Amygdala (tissue), 56 donors: ENCODE data around the gene CD1B.
A peak's percentile ranks its signal among the peaks of the same experiment; 100 is the strongest.
"Not testable (repeated sequence)": the region's sequence is repeated elsewhere in the genome, so short reads cannot be mapped to it uniquely, and the experiment has no call there.

Experiments
- DNase-seq, 56 donors: peaks; one replicate each; lab custom pipeline; 2025; lab: John Stamatoyannopoulos, UW

CD1B gene

GRCh38 chr1:158329733-158330132 is 1.6 kb downstream of the CD1B start:
- DNase-seq = no peak

- DNase-seq = no peak
These were observed 2.0 kb downstream of the CD1B start for GRCh38 chr1:158329300-158329699.

GRCh38 chr1:158328426-158328825 is 2.9 kb downstream of the CD1B start:
- no peak for DNase-seq

- no peak for DNase-seq
These were observed 3.9 kb downstream of the CD1B start for GRCh38 chr1:158327481-158327880.

GRCh38 chr1:158324395-158324794 is 6.9 kb downstream of the CD1B start:
- DNase-seq = no peak

GRCh38 chr1:158323866-158324265 is 7.5 kb downstream of the CD1B start:
- no peak for DNase-seq

- no peak for DNase-seq
These were observed 20.3 kb downstream of the CD1B start for GRCh38 chr1:158311066-158311465.

GRCh38 chr1:158310623-158311022 is 20.7 kb downstream of the CD1B start:
- no peak for DNase-seq

GRCh38 chr1:158295791-158296190 is 35.5 kb downstream of the CD1B start:
- no peak for DNase-seq

GRCh38 chr1:158290321-158290844 is 40.9 kb downstream of the CD1B start:
- no peak for DNase-seq

GRCh38 chr1:158289811-158290210 is 41.5 kb downstream of the CD1B start, which contains the start of gene CD1C:
Gene CD1C (plus strand): TSS chr1:158289923. CDS start chr1:158290065, 142 bp downstream.
- DNase-seq = no peak

GRCh38 chr1:158286941-158287346 is 44.4 kb downstream of the CD1B start:
- no peak for DNase-seq

- DNase-seq = no peak
These were observed 44.8 kb downstream of the CD1B start for GRCh38 chr1:158286487-158286886.

- peak in 29 of 56 donors; percentile 3 to 71 (median 12) for DNase-seq
These were observed 45.5 kb downstream of the CD1B start for GRCh38 chr1:158285756-158286241.

GRCh38 chr1:158283965-158284364 is 47.4 kb downstream of the CD1B start:
- no peak for DNase-seq

- DNase-seq = not testable (repeated sequence)
These were observed 48.9 kb downstream of the CD1B start for GRCh38 chr1:158282421-158282820.
